ENCODE results near the gene RHEBL1.
A peak's percentile ranks its signal among the peaks of the same experiment; 100 is the strongest.

Gene RHEBL1

GRCh38 chr12:49069507-49070346 is at the start of gene RHEBL1:
TSS of gene RHEBL1 (minus strand) at chr12:49069979. CDS start at chr12:49069785, 194 bp downstream.
- DNase-seq (ENCODE audit: low spot score) = peak; percentile 98

- DNase-seq (ENCODE audit: low spot score) = no peak
Measured at GRCh38 chr12:49111206-49111605, 41.4 kb upstream of the RHEBL1 start.

GRCh38 chr12:49110464-49111155 is 40.8 kb upstream of the RHEBL1 start, which contains the start of gene LMBR1L:
TSS of gene LMBR1L (minus strand) at chr12:49110847. CDS start at chr12:49110555, 292 bp downstream.
- DNase-seq (ENCODE audit: low spot score) = peak; percentile 99

GRCh38 chr12:49109641-49110463 is 40.1 kb upstream of the RHEBL1 start:
- DNase-seq (ENCODE audit: low spot score) = no peak

GRCh38 chr12:49108958-49109404 is 39.2 kb upstream of the RHEBL1 start:
- DNase-seq (ENCODE audit: low spot score) = no peak

GRCh38 chr12:49105504-49106084 is 35.8 kb upstream of the RHEBL1 start:
- DNase-seq (ENCODE audit: low spot score) = no peak

GRCh38 chr12:49104822-49105221 is 35.0 kb upstream of the RHEBL1 start:
- no peak for DNase-seq (ENCODE audit: low spot score)

GRCh38 chr12:49100380-49100779 is 30.6 kb upstream of the RHEBL1 start:
- DNase-seq (ENCODE audit: low spot score) = no peak

- no peak for DNase-seq (ENCODE audit: low spot score)
Measured at GRCh38 chr12:49098703-49099102, 28.9 kb upstream of the RHEBL1 start.

GRCh38 chr12:49098035-49098451 is 28.3 kb upstream of the RHEBL1 start:
- peak; percentile 72 for DNase-seq (ENCODE audit: low spot score)

- DNase-seq (ENCODE audit: low spot score) = no peak
Measured at GRCh38 chr12:49097381-49097780, 27.6 kb upstream of the RHEBL1 start.

GRCh38 chr12:49094975-49095365 is 25.2 kb upstream of the RHEBL1 start:
- DNase-seq (ENCODE audit: low spot score) = no peak

GRCh38 chr12:49094160-49094974 is 24.6 kb upstream of the RHEBL1 start, which contains the start of gene DHH:
TSS of gene DHH (minus strand) at chr12:49094801. CDS start at chr12:49094512, 289 bp downstream.
- DNase-seq (ENCODE audit: low spot score) = no peak

- DNase-seq (ENCODE audit: low spot score) = no peak
Measured at GRCh38 chr12:49093792-49094159, 24.0 kb upstream of the RHEBL1 start.

GRCh38 chr12:49092816-49093406 is 23.1 kb upstream of the RHEBL1 start:
- no peak for DNase-seq (ENCODE audit: low spot score)

GRCh38 chr12:49092086-49092815 is 22.5 kb upstream of the RHEBL1 start:
- no peak for DNase-seq (ENCODE audit: low spot score)

- DNase-seq (ENCODE audit: low spot score) = no peak
Measured at GRCh38 chr12:49091836-49092085, 22.0 kb upstream of the RHEBL1 start.

GRCh38 chr12:49091056-49091835 is 21.5 kb upstream of the RHEBL1 start:
- no peak for DNase-seq (ENCODE audit: low spot score)
